Measurements from ENCODE around the gene PPP1R3A.

PPP1R3A gene

GRCh38 chr7:113856010-113856409 lies 62.8 kb downstream of the PPP1R3A start:
- Histone ChIP-seq H3K27me3 (ENCODE audit: insufficient read depth, low read length) (no peaks in the 10 kb centered on the region), H2AFZ (ENCODE audit: low read depth, low read length) (no peak overlapping the region), H3K36me3 (ENCODE audit: insufficient read depth, low read length) (no peaks in the 10 kb centered on the region), H3K4me3 (ENCODE audit: low read length) (no peak overlapping the region), H3K9me3 (ENCODE audit: low read length) (no peaks in the 10 kb centered on the region), H3K4me1 (ENCODE audit: insufficient read depth, low read length) (no peaks in the 10 kb centered on the region)

- Histone ChIP-seq H3K4me1 (ENCODE audit: insufficient read depth, low read length) (peaks cover 10% of the 10 kb centered on the region), H3K4me3 (ENCODE audit: low read length) (no peak overlapping the region), H3K27me3 (ENCODE audit: insufficient read depth, low read length) (no peaks in the 10 kb centered on the region), H3K9me3 (ENCODE audit: low read length) (no peaks in the 10 kb centered on the region), H3K36me3 (ENCODE audit: insufficient read depth, low read length) (no peaks in the 10 kb centered on the region), H2AFZ (ENCODE audit: low read depth, low read length) (no peak overlapping the region)
These were observed 77.9 kb downstream of the PPP1R3A start for GRCh38 chr7:113840954-113841353.

DNA sequence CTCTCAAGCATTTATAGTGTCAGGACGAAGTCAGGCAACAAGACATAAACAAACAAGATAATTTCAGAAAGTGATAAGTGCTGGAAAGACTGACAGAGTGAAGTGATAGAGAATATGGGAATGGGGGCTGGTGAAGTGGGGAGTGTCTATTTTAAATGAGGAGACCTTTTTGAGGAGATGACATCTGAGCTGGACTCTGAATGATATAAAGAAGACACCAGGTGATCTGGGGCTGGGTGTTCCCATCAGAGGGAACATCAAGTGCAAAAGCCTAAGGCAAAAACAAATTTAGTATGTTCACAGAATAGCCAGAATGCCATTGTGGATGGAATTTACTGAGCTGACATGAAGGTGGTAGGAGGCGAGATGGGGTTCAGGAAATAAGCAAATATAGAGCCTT lies 83.4 kb downstream of the PPP1R3A start:
- no peaks in the 10 kb centered on the region for H3K4me1 ChIP-seq (ENCODE audit: insufficient read depth, low read length)
- no peak overlapping the region for H3K4me3 ChIP-seq (ENCODE audit: low read length)
- H2AFZ ChIP-seq (ENCODE audit: low read depth, low read length) = no peak overlapping the region

DNA sequence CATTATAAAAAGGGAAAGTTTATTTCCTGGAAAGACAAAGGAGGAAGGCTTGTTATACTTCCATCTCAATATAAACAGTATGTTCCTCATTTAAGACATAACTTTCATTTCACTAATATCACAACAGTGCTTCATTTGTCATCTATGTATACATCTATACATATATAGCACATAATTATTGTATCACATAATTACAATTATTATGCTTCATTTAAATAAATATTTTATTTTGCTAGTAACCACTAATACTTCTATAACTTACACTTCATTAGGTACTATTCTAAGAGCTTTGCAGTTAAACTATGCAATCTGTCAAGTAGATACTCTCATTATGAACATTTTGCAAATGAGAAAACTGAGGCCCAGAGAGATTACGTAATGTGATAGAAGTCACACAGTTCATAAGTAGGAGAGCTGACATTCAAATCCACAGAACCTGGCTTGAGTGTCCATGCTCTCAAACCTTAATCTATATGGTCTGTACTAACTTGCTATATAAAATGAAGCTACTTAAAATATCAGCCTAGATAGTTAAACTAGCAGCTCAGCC lies 86.5 kb downstream of the PPP1R3A start:
- H2AFZ ChIP-seq (ENCODE audit: low read depth, low read length) = no peak overlapping the region
- H3K4me1 ChIP-seq (ENCODE audit: insufficient read depth, low read length) = no peaks in the 10 kb centered on the region
- H3K4me3 ChIP-seq (ENCODE audit: low read length) = no peak overlapping the region
- H3K36me3 ChIP-seq (ENCODE audit: insufficient read depth, low read length) = no peaks in the 10 kb centered on the region
- no peaks in the 10 kb centered on the region for H3K9me3 ChIP-seq (ENCODE audit: low read length)
- H3K27me3 ChIP-seq (ENCODE audit: insufficient read depth, low read length) = no peaks in the 10 kb centered on the region

More for the DNA sequence above, 83.4 kb downstream of the PPP1R3A start:
- Histone ChIP-seq H3K36me3 (ENCODE audit: insufficient read depth, low read length) (no peaks in the 10 kb centered on the region), H3K9me3 (ENCODE audit: low read length) (no peaks in the 10 kb centered on the region), H3K27me3 (ENCODE audit: insufficient read depth, low read length) (no peaks in the 10 kb centered on the region)

- Histone ChIP-seq H3K4me3 (ENCODE audit: low read length) (no peak overlapping the region), H2AFZ (ENCODE audit: low read depth, low read length) (no peak overlapping the region), H3K27me3 (ENCODE audit: insufficient read depth, low read length) (no peaks in the 10 kb centered on the region), H3K9me3 (ENCODE audit: low read length) (no peaks in the 10 kb centered on the region), H3K4me1 (ENCODE audit: insufficient read depth, low read length) (no peaks in the 10 kb centered on the region), H3K36me3 (ENCODE audit: insufficient read depth, low read length) (no peaks in the 10 kb centered on the region)
These were observed 87.3 kb downstream of the PPP1R3A start for GRCh38 chr7:113831556-113831955.

GRCh38 chr7:113828581-113828980 lies 90.2 kb downstream of the PPP1R3A start:
- no peak overlapping the region for H3K4me3 ChIP-seq (ENCODE audit: low read length)
- H3K4me1 ChIP-seq (ENCODE audit: insufficient read depth, low read length) = no peaks in the 10 kb centered on the region
- H3K36me3 ChIP-seq (ENCODE audit: insufficient read depth, low read length) = no peaks in the 10 kb centered on the region
- H3K27me3 ChIP-seq (ENCODE audit: insufficient read depth, low read length) = no peaks in the 10 kb centered on the region
- no peaks in the 10 kb centered on the region for H3K9me3 ChIP-seq (ENCODE audit: low read length)
- H2AFZ ChIP-seq (ENCODE audit: low read depth, low read length) = no peak overlapping the region
